SK-N-SH (cell line): Measurements from ENCODE around the gene FOXO4. TPM values are rescaled to one million over a fixed set of nuclear protein-coding genes. Genes with fewer than 3 reads are reported as not detected.

Experiments used
- polyA plus RNA-seq, 3 experiments: library from polyadenylated mRNA; depleted of rRNA; stranded (reverse); fragments of >200 nt; gene quantifications; 2 replicates each; pipeline ENCODE4 v1.2.3, GENCODE V29; 2012
- small RNA-seq, 7 experiments: library from RNA; depleted of rRNA; stranded (forward); fragments of <200 nt; gene quantifications; one replicate each; pipeline ENCODE3, GENCODE V24; 2012

Gene FOXO4
- polyA plus RNA-seq, 1 of the 3 experiments (the other 2 are of a cell fraction): 1.9 TPM

Small RNA genes lying within 50 kb of the gene (small RNA-seq; reads per million reads assigned to genes)
- 0 to 4.5 (median 0) reads per million in 7 experiments for gene CXorf65

Other genes with a start within 250 kb of the FOXO4 start
- gene TEX11, start 187.1 kb upstream of the FOXO4 start, polyA plus RNA-seq (2012; rRNA removed): not detected in 2 replicates
- not detected in 2 replicates for gene SLC7A3, start 164.8 kb upstream of the FOXO4 start, polyA plus RNA-seq (2012; rRNA removed)
- gene SNX12, start 27.5 kb upstream of the FOXO4 start, polyA plus RNA-seq (2012; rRNA removed): 39.8 and 51.5 TPM in 2 replicates
- gene CXorf65, start 10.9 kb downstream of the FOXO4 start, polyA plus RNA-seq (2012; rRNA removed): not detected in 2 replicates
- gene IL2RG, start 15.7 kb downstream of the FOXO4 start, polyA plus RNA-seq (2012; rRNA removed): 0.24 TPM in 1 of 2 replicates, not detected in the other
- gene MED12, start 22.7 kb downstream of the FOXO4 start, polyA plus RNA-seq (2012; rRNA removed): 11.3 and 18.5 TPM in 2 replicates
- gene NLGN3, start 49.0 kb downstream of the FOXO4 start, polyA plus RNA-seq (2012; rRNA removed): 4.4 and 5.3 TPM in 2 replicates
- not detected in 2 replicates for gene GJB1, start 127.4 kb downstream of the FOXO4 start, polyA plus RNA-seq (2012; rRNA removed)
- 30.4 and 31.4 TPM in 2 replicates for gene ZMYM3, start 158.3 kb downstream of the FOXO4 start, polyA plus RNA-seq (2012; rRNA removed)
- 210 and 288 TPM in 2 replicates for gene NONO, start 187.8 kb downstream of the FOXO4 start, polyA plus RNA-seq (2012; rRNA removed)
- 1.5 and 1.7 TPM in 2 replicates for gene ITGB1BP2, start 205.9 kb downstream of the FOXO4 start, polyA plus RNA-seq (2012; rRNA removed)